Transverse colon (tissue), 3 donors: Measurements from ENCODE around the gene ZNF106.

ENCODE experiments used
- POLR2A ChIP-seq: fragments of 450-650 bp; IDR thresholded peaks from one replicate; pipeline ENCODE4 v1.6.1; 2016; ENCODE audit warnings: antibody characterized with exemption, mild to moderate bottlenecking, moderate library complexity
- TF ChIP-seq, protein P1 (sequence below), 5 experiments: fragments of 200-600 bp in 3 of 5; fragments of 450-650 bp in 2 of 5; sonication (generic) in 3 of 5; IDR thresholded peaks; 1 replicate in 2 of 5; 2 replicates in 3 of 5; pipeline ENCODE4 v1.5.1; 2016 to 2017; ENCODE audit warnings: antibody characterized with exemption in 5 of 5, inconsistent platforms in 3 of 5, mild to moderate bottlenecking in 2 of 5, moderate library complexity in 1 of 5

DNA sequence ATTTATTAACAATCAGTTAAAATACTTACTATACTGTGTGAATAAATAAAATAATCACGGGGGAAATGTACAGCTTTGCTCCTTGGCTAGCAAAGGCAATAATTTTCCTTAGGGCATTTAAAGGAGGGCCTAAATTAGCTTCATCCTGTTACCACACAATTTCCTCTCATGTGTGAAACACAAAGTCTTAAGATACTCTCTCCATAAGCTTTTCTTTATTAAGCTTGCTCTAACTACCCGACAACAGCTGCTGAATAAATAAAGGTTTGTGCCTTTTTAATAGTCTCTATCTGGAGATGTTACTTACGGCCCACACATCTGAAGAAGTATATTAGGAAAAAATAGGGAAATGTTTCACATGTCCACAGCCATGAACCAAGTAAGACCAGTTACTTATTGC, 29.7 kb downstream of the ZNF106 start:
- TF ChIP-seq, protein P1, sequence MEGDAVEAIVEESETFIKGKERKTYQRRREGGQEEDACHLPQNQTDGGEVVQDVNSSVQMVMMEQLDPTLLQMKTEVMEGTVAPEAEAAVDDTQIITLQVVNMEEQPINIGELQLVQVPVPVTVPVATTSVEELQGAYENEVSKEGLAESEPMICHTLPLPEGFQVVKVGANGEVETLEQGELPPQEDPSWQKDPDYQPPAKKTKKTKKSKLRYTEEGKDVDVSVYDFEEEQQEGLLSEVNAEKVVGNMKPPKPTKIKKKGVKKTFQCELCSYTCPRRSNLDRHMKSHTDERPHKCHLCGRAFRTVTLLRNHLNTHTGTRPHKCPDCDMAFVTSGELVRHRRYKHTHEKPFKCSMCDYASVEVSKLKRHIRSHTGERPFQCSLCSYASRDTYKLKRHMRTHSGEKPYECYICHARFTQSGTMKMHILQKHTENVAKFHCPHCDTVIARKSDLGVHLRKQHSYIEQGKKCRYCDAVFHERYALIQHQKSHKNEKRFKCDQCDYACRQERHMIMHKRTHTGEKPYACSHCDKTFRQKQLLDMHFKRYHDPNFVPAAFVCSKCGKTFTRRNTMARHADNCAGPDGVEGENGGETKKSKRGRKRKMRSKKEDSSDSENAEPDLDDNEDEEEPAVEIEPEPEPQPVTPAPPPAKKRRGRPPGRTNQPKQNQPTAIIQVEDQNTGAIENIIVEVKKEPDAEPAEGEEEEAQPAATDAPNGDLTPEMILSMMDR (IDR thresholded peaks at IDR 0.05) = no peak
- no peak for TF ChIP-seq POLR2A
